H1 (cell line): Measurements from ENCODE around the gene TNFRSF18. TPM values are rescaled to one million over a fixed set of nuclear protein-coding genes. Genes with fewer than 3 reads are reported as not detected.

Source experiments
- CHD7 ChIP-seq: fragments of 300-600 bp; sonication (generic); IDR thresholded peaks from 2 replicates; pipeline ENCODE4 v1.7.1; 2012; ENCODE audit warnings: low read length, moderate library complexity, mild to moderate bottlenecking, inconsistent platforms; ENCODE audit not compliant: insufficient replicate concordance
- E2F6 ChIP-seq: IDR thresholded peaks from 2 replicates; pipeline ENCODE4 v1.6.1; 2012; ENCODE audit warnings: inconsistent platforms
- polyA plus RNA-seq, 7 experiments: library from polyadenylated mRNA; depleted of rRNA in 3 of 7; stranded (reverse) in 5 of 7; unstranded in 2 of 7; fragments of >200 nt in 5 of 7; fragments of 200-250 nt in 2 of 7; gene quantifications; 1 replicate in 5 of 7; 2 replicates in 1 of 7; 4 replicates in 1 of 7; pipeline versions ENCODE4 v1.2.1 to v1.2.3, GENCODE V29; 2011 to 2013; ENCODE audit warnings: missing spikeins in 2 of 7, mixed read lengths in 2 of 7
- total RNA-seq: library from RNA; stranded (reverse); fragmentation: NEBNext Ultra II Directional; extraction: Animal tissue kit (Norgen Biotek cat#: 25700); gene quantifications from 2 replicates; pipeline ENCODE4 v1.2.1, GENCODE V29; 2021

TNFRSF18 gene
- total and polyA plus RNA-seq, 2 of the 8 experiments (the other 6 are each of a cell fraction or from before 2014, with no cell fraction given), result 1.5 to 2.5 TPM

GRCh38 chr1:1169429-1170214 lies 36.8 kb downstream of the TNFRSF18 start (continued):
- TF ChIP-seq CHD7 (no peak), E2F6 (no peak)
